ENCODE measurements around the gene KIF9.
"Not testable (repeated sequence)": the region's sequence is repeated elsewhere in the genome, so short reads cannot be mapped to it uniquely, and the experiment has no call there.

The KIF9 gene

DNA sequence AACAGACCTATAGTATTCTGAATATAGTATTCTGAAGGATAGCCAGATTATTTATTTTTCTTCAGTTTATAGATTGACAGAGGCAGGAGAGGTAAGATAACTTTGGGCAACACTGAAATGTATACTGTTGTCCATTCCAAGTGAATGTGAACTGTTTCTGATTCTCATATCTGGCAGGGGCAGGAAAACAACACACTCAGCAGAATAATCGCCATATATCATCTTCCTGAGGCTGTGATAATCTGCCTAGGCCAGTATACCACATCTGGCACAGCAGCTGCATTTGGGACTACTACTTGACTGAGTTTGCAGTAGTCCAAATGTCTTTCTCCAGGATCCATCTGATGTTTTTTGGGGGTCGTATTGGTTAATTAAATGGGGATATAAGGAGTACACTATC, 96.3 kb downstream of the KIF9 start:
- no peaks in the 10 kb centered on the region for H3K4me1 ChIP-seq
- no peak overlapping the region for H3K4me3 ChIP-seq
- H3K9me3 ChIP-seq, result no peaks in the 10 kb centered on the region
- peaks cover 0 to 5% (median 0%) of the 10 kb centered on the region in 3 donors for H3K36me3 ChIP-seq
- DNase-seq, result no peak
- H3K27ac ChIP-seq, result no peak overlapping the region
- no peaks in the 10 kb centered on the region for H3K27me3 ChIP-seq
- intact Hi-C loops (cut with DNase I; ENCODE audit: low total_unique reads), result no loop called here
- TF ChIP-seq, protein P1, sequence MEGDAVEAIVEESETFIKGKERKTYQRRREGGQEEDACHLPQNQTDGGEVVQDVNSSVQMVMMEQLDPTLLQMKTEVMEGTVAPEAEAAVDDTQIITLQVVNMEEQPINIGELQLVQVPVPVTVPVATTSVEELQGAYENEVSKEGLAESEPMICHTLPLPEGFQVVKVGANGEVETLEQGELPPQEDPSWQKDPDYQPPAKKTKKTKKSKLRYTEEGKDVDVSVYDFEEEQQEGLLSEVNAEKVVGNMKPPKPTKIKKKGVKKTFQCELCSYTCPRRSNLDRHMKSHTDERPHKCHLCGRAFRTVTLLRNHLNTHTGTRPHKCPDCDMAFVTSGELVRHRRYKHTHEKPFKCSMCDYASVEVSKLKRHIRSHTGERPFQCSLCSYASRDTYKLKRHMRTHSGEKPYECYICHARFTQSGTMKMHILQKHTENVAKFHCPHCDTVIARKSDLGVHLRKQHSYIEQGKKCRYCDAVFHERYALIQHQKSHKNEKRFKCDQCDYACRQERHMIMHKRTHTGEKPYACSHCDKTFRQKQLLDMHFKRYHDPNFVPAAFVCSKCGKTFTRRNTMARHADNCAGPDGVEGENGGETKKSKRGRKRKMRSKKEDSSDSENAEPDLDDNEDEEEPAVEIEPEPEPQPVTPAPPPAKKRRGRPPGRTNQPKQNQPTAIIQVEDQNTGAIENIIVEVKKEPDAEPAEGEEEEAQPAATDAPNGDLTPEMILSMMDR (IDR thresholded peaks at IDR 0.05), result no peak

DNA sequence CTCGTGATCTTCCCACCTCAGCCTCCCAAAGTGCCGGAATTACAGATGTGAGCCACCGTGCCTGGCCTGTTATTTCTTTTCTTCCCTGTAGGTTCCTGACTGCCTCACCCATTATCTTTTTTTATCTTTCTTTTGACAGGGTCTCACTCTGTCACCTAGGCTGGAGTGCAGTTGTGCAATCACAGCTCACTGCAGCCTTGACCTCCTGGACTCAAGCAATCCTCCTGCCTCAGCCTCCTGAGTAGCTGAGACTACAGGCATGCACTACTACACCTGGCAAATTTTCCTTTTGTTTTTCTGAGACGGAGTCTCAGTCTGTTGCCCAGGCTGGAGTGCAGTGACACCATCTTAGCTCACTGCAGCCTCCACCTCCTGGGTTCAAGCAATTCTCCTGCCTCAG, 100.9 kb downstream of the KIF9 start:
- peaks cover 5 to 11% (median 8%) of the 10 kb centered on the region in 3 donors for H3K36me3 ChIP-seq
- H3K27me3 ChIP-seq; H3K4me3 ChIP-seq; DNase-seq; H3K4me1 ChIP-seq; intact Hi-C loops (cut with DNase I; ENCODE audit: low total_unique reads); H3K9me3 ChIP-seq; H3K27ac ChIP-seq: not testable (repeated sequence)

DNA sequence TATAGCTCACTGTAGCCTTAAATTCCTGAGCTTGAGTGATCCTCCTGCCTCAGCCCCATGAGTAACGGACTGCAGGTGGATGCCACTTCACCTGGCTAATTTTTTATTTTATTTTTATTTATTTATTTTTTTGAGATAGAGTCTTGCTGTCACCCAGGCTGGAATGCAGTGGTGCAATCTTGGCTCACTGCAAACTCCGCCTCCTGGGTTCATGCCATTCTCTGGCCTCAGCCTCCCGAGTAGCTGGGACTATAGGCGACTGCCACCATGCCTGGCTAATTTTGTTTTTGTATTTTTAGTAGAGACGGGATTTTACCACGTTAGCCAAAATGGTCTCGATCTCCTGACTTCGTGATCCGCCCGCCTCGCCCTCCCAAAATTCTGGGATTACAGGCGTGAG, 102.6 kb downstream of the KIF9 start:
- intact Hi-C loops (cut with DNase I; ENCODE audit: low total_unique reads); H3K27ac ChIP-seq: not testable (repeated sequence)

More for the DNA sequence above, 102.6 kb downstream of the KIF9 start:
- not testable (repeated sequence) for H3K4me1 ChIP-seq, H3K27me3 ChIP-seq, H3K4me3 ChIP-seq, H3K9me3 ChIP-seq, DNase-seq
- H3K36me3 ChIP-seq, result peaks cover 5 to 11% (median 8%) of the 10 kb centered on the region in 3 donors

All from tibial artery (tissue), 4 donors.